Effector CD4-positive, alpha-beta T cell (primary cell): ENCODE results near the gene ZDHHC18.
"Not testable (repeated sequence)": the region's sequence is repeated elsewhere in the genome, so short reads cannot be mapped to it uniquely, and the experiment has no call there.

Experiments
- DNase-seq: peaks from one replicate; pipeline ENCODE4 v3.0.0-alpha.2; 2020

ZDHHC18 gene

DNA sequence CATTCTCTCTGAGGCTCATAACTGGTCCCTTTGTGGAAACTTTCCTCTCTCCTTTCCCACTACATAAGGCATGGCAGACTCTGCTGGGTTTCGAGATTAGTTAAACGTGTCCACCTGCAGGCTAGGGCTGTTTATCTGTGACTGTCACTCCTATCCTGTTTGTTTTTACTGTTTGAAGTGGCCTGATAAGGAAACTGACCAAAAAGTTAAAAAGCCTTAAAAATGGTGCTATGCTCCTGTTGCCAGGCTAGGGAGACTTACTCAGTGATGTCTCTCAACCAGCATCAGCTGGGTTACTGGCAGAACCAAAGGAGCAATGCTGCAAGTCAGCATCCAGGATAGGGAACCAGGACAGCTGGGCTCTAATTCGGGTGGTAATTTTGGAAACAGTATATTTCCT is 34.9 kb upstream of the ZDHHC18 start:
- no peak for DNase-seq

DNA sequence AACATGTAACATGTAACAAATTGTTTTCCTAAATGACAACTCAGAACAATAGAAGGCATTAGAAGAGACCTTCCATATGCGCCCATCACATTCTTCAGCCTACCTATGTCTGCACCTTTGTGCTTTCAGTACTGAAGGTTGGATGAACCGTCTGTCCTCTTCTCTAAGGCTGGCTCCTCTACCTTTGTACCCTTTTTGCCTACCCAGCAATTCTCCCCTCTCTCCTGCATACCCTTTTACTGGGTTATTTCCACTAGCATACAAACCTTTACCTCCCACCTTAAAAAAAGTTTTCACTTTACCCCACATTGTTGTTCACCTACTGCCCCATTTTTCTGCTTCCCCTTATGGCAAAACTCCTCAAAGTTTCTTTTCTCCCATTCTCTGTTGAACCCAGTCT is 33.6 kb upstream of the ZDHHC18 start:
- no peak for DNase-seq

DNA sequence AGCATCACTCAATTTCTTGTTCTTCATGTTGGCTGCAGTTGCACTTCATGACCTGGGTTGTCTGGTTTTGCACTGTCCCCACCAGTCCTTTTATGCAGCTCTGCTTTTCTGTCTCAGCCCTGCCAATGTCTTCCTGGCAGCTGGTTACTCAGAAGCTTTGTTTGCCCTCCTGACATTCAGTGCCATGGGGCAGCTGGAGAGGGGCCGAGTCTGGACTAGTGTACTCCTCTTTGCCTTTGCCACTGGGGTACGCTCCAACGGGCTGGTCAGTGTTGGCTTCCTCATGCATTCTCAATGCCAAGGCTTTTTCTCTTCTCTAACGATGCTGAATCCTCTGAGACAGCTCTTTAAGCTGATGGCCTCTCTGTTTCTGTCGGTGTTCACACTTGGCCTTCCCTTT is 32.1 kb upstream of the ZDHHC18 start:
- no peak for DNase-seq

DNA sequence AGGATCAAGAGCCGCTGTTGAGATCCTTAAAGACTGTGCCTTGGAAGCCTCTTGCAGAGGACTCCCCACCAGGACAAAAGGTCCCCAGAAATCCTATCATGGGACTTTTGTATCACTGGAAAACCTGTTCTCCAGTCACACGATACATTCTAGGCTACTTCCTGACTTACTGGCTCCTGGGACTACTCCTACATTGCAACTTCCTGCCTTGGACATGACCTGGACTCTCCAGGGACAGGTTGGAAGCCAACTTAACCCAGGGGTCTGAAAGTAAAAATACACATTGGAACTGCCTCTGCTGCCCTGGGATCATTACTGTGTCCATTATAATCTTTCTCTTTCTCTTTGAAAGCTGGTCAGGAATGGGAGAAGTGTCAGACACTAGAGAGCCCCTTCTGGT is 28.9 kb upstream of the ZDHHC18 start:
- DNase-seq, result no peak

DNA sequence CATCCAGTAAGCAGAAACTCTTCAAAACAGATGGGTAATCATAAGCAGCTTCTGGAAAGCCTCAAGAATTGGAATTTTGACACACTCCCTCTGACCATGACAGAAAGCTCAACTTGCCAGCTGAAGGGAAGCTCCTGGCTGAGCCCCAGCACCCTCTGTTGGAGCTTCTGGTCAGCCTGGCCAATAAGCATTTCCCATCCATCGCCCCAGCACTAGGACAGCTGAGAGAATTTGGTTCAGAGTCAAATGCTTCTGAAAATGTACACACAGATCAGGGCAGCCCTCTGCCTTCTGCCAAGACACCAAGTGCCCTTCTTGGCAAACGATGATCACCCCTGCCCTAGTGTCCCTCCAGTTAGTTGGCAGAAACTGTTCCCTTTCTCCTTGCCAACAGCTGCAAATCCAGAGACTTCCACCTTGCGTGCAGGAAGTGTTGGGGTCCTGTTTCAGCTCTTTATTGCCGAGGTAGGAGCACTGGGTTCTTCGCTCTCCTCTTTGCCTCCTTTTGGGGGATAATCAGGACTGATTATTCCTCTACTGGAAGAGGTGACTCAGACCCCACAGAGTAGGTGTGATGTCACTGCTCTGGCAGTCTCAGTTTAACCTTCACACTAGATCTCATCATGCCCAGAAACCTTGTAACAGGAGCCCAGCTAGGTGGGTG is 26.9 kb upstream of the ZDHHC18 start:
- DNase-seq, result no peak

DNA sequence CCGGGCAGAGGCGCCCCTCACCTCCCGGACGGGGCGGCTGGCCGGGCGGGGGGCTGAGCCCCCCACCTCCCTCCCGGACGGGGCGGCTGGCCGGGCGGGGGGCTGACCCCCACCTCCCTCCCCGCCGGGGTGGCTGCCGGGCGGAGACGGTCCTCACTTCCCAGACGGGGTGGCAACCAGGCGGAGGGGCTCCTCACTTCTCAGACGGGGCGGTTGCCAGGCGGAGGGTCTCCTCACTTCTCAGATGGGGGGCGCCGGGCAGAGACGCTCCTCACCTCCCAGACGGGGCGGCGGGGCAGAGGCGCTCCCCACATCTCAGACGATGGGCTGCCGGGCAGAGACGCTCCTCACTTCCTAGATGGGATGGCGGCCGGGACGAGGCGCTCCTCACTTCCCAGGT is 22.6 kb upstream of the ZDHHC18 start:
- not testable (repeated sequence) for DNase-seq

DNA sequence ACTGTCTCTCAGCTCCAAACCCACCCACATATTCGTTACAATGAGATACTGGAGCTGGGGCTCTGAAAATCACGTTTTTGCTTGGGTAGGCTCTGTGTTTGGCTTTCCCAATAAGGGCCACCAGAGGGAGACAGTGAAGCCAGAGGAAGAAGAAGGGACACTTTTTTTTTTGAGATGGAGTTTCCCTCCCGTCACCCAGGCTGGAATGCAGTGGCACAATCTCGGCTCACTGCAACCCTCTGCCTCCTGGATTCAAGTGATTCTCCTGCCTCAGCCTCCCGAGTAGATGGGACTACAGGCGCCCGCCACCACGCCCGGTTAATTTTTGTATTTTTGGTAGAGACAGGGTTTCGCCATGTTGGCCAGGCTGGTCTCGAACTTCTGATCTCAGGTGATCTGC is 16.4 kb upstream of the ZDHHC18 start:
- peak; percentile 70 for DNase-seq

DNA sequence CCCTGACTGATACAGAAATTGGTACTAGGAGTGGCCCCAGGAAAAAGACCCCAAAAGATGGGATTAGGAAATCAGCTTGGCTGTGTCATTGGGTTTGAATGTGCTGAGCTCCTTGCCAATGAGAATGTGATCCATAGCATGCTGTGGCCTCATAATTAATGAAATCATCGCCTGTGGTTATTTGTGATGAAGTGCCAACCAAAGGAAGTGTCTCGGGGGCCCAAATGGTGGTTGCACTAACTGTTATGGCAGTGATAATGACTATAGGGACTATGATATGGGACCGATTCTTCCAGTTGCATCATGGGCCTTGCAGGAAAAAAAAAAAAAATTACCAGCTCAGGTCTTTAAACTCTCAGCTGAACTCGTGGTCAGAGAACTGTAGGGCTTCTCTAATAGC is 15.4 kb upstream of the ZDHHC18 start:
- DNase-seq, result no peak

DNA sequence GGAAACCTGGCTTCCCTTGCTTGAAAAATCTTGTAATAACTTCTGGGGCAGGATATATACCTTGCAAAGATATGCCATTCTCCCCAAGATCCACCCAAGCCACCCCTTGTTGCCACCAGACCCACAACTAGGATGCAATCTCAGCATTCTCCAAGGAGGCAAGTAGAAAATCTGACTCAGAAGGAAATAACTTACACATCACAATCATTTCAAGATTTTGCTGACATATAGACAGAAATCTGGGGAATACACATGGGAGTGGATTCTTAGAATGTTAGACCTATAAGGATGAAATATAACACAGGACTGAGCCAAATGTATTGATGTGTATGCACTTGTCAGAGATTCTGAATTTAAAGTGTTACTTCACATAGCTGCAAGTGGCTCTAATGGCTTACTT is 14.8 kb upstream of the ZDHHC18 start:
- no peak for DNase-seq

DNA sequence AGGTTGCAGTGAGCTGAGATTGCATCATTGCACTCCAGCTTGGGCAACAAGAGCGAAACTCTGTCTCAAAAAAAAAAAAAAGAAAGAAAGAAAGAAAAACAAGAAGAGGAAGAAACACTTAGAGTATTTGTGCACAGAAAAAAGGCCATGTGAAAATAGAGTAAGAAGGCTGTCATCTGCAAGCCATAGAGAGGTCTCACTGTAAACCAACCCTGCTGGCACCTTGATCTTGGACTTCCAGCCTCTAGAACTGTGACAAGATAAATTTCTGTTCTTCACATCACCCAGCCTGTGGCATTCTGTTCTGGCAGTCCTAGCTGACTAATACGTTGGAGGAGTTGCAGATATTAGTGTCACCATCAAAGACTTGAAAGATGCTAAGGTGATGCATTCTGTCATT is 12.1 kb upstream of the ZDHHC18 start:
- DNase-seq, result no peak

DNA sequence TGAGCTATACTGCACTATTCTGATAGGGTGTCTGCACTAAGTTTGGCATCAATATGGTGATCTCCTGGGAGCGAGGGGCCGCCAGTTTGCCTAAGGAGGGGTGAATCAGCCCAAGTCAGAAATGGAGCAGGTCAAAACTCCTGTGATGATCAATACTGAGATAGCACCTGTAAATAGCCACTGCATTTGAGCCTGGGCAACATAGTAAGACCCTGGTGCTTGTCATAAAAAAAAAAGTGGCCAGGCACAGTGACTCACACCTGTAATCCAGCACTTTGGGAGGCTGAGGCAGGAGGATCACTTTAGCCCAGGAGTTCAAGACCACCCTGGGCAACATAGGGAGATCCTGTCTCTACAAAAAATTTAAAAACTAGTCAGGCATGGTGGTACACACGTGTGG is 11.6 kb upstream of the ZDHHC18 start:
- DNase-seq, result no peak

DNA sequence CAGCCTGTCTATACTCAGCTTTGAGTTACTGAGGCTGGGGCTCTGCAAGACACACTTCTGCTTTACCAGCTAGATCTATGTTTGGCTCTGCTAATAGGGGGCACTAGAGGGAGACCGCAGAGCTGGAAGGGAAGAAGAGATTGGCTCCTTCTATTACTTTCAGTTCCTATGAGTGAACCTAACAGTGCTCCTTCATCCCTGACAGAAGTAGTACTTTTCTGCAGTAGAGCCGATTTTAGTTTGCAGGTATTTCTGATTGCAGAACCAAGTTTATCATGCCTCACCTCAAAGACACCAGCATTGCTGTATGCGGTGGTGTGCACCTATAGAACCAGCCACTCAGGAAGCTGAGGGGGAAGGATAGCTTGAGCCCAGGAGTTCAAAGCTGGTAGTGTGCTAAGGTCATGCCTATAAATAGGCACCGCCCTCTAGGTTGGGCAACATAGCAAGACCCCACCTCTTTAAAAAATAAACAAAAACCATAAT is 5.7 kb upstream of the ZDHHC18 start:
- DNase-seq, result no peak

DNA sequence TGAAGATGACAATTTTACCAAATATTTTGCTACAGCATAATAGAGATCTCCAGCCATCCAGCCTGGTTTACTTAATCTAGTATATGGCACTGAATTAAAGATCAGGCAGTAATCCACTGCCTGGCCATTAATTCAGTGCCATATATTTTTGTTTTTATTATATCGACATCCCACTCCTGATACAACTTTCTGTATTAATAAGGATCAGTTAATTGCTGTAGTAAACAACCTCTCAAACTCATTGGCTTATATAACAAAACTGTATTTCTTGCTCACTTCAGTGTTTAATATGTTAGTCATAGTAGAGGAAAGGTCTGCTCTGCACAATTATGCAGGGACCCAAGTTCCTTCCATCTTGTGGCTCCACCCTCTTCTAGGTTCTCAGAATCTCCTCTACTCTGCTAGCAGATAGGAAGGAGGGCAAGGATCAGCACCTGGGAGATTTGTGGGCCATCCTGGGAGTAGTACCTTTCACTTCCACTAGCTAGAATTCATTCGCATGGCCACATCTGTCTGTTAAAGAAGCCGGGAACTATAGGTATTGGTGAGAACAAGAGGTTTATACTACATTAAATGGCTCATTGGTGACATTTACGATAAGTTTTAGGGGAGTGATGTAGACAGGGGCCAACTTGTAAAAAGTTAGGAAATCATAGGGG is 3.6 kb upstream of the ZDHHC18 start:
- no peak for DNase-seq

DNA sequence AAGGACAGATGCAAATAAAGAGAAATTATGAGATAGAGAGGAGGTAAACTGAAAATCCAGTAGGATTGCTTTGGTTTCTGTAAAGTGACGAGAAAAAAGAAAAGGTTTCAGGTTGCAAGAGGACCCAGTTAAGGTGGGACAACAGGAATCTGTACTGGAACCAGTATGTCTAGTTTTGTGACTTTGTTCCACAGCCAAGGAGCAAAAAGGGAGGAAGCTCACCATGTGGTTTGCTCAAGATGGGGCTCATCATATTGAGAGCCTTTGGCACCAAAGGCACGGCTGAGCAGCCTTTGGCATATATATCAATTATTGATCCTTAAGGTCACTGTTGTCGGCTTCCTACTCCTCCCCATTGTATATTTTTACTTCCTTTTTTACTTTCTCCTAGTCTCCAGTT is 1.8 kb upstream of the ZDHHC18 start:
- DNase-seq, result no peak

DNA sequence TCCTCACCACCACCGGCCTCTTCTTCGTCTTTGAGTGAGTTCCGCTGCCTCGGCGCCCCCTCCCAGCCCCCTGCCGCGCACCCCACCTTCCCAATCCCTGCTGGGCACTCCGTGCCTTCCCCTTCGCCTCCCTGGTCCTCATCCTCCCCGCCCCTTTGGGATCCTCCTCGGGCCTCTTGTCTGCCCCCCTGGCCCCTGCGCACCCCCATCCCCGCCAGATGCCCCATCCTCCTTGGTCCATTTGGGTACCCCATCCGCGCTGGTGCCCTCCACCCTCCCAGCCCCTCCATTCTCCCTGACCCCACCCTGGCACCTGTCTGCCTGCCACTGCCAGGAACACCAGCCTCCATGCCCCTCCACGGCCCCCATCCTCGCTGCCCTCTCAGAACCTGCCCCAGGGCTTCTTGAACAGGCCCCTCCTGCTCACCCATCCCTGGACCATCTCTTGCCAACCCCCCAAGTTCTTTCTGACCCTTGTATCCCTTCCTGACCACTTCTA is 667 bp downstream of the ZDHHC18 start:
- DNase-seq, result no peak

DNA sequence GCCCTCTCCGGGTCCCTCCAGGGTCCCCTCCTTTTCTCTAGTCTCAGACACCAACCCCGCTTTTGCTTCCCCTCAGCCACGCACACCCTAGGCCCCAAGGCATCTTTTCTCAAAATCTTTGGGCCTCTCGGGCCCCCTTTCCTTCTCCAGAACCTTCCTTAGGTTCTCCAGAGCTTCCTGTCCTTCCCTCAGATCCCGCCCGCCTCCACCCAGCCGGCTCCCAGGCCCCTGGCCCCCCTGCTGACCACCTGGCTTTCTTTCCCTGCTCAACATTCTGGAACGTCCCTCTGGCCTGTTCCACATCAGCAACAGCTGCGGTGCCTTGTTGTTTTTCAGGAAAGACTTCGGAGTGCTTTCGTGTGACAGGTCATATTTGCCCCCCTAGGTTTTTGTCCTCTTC is 1.2 kb downstream of the ZDHHC18 start:
- no peak for DNase-seq

DNA sequence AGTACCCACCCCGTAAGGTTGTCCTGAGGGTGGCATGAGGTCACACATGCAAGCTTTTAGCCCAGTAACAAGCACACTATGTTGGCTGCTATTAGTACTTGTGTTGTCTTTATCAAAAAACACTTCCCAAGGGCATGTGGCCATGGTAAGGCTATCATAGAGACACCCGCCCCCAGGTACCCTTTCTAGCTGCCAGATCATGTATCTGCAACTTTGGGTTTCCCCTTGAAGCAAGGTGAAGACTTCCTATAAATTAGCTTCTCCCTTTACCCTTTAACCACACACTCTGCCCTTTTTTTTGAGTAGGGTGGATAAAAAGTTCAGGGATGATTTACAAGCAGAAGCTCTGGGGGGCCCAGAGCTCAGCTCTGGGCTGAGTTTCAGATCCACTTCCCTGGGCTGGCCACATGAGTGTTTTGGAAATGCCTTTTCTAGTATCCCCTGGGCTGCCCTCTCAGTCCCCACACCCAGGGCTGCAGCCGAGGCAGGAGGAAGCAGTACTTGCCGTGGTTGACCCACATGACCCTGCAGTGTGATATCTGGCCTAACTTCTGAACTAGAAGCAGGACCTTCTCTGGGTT is 2.0 kb downstream of the ZDHHC18 start:
- DNase-seq, result no peak

DNA sequence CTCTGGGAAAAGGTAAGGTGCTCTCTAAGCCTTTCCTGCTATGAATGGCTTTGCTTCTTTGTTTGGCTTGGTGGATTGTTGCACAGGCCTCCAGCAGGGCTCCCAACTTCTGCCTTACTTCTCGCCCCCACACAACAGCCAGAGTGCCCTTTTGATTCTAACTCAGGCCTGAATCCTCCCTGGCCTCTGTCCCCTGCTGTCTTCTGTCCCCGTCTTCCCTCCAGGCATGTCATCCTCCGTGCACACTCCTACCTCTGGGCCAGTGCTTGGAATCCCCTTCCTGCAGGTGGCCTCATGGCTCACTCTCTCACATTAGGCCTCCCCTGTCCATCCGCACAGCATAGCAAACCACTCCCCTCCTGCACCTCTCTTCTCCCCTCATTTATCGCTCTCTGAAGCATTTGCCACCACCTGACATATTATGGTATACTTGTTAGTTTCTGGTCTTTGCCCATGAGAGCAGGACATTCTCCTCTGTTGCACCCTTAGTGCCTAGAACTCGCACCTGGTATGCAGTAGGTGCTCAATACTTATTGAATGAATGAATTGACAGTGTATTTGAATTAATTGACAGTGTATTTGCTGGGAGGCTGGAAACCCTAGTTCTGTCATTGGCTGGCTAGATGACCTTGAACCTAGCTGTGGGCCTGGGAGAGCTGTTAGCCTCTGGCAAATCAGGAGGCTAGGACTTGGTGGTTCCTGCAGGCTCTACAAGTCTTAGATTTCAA is 2.9 kb downstream of the ZDHHC18 start:
- DNase-seq, result no peak

DNA sequence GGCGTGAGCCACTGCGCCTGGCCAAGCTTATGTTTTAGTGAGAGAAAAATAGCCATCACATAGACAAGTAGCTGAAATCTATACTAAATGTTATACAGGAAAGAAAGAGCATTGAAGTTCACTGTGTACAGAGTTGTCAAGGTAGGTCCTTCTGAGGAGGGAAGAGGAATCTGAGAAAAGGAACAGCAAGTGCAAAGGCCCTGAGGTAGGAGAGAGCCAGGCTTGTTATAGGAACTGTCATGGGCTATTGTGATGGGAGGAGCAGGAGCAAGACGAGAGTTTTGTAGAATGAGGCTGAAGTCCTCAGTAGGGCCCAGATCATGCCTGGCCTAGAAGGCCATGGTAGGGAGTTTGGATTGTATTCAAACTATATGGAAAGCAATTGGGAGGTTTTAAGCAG is 4.6 kb downstream of the ZDHHC18 start:
- no peak for DNase-seq

DNA sequence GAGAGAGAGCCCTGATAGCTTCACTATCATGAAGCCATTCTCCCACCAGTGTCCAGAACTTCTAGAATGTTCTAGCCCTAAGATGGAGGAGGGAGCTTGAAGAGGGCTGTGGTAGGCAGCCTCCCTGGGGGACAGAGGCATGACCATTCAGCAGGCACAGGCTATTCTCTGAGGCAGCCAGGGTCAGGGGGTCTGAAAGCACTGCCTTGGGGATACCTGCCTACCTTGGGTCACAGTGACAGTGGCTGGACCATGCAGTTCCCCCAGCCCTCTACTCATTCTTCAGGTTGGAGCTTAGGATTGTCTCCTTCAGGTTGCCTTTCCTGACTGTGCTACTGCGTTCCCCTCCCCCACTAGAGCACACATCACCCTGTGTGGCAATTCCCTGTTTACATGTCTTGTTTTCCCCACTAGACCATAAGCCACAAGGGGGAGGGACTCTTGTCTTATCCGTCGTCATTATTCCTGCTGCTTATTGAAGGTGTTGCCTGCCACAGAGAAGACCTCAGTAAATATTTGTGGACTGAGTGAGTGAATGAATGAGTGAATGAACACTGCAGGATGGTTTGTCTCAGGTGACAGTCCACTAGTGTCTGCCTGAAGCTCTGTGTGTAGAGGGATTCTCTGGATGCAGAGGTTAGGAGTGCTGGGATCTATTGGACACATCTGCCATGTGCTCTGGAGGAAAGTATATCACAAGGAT is 5.2 kb downstream of the ZDHHC18 start:
- no peak for DNase-seq

DNA sequence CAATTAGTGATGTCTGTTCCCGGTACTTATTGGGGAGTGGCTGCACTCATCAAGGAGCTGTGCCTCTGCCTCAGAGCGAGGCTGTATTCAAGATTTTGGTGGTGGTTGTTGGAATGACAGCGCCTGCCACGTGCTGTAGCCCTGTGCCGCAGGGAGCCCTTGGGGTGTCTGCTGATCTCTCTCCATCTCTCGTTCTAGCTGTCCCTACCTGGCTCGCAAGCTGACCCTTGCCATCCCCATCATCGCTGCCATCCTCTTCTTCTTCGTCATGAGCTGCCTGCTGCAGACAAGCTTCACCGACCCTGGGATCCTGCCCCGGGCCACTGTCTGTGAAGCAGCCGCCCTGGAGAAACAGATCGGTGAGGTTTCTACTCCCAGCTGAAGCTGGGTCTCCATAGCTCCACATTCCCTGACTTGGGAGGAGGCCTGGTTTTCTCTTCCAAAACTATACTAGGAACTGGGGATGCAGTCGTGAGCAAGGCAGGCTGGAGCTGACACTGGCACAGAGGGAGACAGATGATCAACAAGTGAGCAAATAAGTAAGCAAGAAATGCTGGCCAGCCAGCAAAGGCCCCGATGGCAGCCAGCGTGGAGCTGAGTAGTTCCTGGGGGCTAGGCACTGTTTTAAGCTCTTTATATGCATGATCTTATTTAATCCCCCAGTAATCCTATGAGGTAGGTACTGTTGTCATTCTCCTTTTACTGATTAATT is 5.9 kb downstream of the ZDHHC18 start:
- DNase-seq, result no peak
